Loucy (cell line): Measurements from ENCODE around the gene SND1.

ENCODE experiments used
- EZH2phosphoT487 ChIP-seq: fragments of 200-600 bp; IDR thresholded peaks from 2 replicates; pipeline ENCODE4 v1.6.1; 2018; ENCODE audit warnings: antibody characterized with exemption, mild to moderate bottlenecking, moderate library complexity, borderline replicate concordance
- TF ChIP-seq, protein P1 (sequence below): fragments of 200-600 bp; sonication (generic); conservative IDR thresholded peaks from 2 replicates; pipeline ENCODE4 v1.5.1; 2014; ENCODE audit warnings: mild to moderate bottlenecking, antibody characterized with exemption, low read length

DNA sequence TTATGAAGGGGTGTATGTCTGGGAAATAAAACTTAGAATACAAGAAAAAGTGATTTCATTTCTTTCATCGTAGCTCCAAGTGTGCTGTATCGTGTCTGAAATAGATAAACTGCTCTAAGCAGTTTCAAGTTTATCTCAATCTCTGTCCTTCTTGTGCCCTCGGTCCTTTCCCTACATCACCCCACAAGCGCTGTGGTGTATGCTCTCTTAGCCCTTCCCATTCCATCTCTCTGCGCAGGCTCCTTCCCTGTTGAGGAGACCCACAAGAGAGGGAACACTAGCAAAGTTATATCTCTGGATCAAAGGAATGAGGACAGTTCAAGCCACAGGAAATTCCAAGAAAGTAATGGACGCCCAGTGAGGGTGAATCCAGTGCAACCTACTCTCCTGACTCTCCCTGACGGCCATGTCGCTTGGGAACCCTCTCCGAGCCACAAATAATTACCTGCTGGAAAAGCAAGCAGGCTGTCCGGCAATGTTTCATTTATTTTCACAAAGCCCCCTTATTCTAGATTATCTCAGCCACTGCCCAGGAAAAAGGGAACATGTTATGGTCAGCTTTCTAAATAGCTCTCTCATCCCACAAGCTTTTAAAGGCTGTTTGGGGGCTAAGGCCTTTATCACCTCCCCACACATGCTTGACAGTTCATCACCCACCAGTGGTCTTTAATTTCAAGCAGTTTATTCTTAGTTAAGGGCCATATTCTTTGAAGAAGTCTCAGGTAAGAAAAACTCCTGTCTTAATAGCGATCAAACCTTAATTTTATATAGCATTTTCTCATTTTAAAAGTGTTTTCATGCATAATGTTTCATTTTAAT lies 344.5 kb downstream of the SND1 start:
- TF ChIP-seq, protein P1, sequence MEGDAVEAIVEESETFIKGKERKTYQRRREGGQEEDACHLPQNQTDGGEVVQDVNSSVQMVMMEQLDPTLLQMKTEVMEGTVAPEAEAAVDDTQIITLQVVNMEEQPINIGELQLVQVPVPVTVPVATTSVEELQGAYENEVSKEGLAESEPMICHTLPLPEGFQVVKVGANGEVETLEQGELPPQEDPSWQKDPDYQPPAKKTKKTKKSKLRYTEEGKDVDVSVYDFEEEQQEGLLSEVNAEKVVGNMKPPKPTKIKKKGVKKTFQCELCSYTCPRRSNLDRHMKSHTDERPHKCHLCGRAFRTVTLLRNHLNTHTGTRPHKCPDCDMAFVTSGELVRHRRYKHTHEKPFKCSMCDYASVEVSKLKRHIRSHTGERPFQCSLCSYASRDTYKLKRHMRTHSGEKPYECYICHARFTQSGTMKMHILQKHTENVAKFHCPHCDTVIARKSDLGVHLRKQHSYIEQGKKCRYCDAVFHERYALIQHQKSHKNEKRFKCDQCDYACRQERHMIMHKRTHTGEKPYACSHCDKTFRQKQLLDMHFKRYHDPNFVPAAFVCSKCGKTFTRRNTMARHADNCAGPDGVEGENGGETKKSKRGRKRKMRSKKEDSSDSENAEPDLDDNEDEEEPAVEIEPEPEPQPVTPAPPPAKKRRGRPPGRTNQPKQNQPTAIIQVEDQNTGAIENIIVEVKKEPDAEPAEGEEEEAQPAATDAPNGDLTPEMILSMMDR = no peak
- no peak for TF ChIP-seq EZH2phosphoT487
